AG04450 (cell line): Measurements from ENCODE around the gene ZC3HAV1. TPM values are rescaled to one million over a fixed set of nuclear protein-coding genes. Genes with fewer than 3 reads are reported as not detected.
"Not testable (repeated sequence)": the region's sequence is repeated elsewhere in the genome, so short reads cannot be mapped to it uniquely, and the experiment has no call there.

Source experiments
- CTCF ChIA-PET: fragments of 300-600, 350-600 bp; formaldehyde crosslinking; extraction: SDS; loops from one replicate; lab custom pipeline; 2022; ENCODE audit warnings: antibody characterized with exemption, inconsistent platforms; lab: Charles Lee
- POLR2A ChIA-PET: fragments of 350-600 bp; formaldehyde crosslinking; extraction: SDS; loops from one replicate; lab custom pipeline; 2021; ENCODE audit warnings: antibody characterized with exemption, inconsistent platforms; lab: Yijun Ruan, JAX
- DNase-seq: peaks from one replicate; pipeline ENCODE4 v3.0.0-alpha.2; 2011; ENCODE audit warnings: low read depth, low spot score
- H3K27ac ChIP-seq: one replicate; pipeline ENCODE4 v1.5.1; 2012; ENCODE audit warnings: low read depth, low read length, control low read depth
- H3K27me3 ChIP-seq: one replicate; pipeline ENCODE4 v1.6.0; 2012; ENCODE audit warnings: low read length; ENCODE audit not compliant: control insufficient read depth, insufficient read depth
- H3K4me3 ChIP-seq: 2 replicates; pipeline ENCODE4 v1.5.1; 2011; ENCODE audit warnings: mild to moderate bottlenecking, low read depth, low read length, control low read depth
- H3K9me3 ChIP-seq: 2 replicates; pipeline ENCODE4 v1.5.1; 2012; ENCODE audit warnings: low read length; ENCODE audit not compliant: control insufficient read depth, insufficient read depth
- CTCF ChIP-seq: IDR thresholded peaks from 2 replicates; pipeline ENCODE4 v1.5.1; 2011; ENCODE audit warnings: low read depth, low read length, control low read depth, inconsistent platforms
- polyA plus RNA-seq: library from polyadenylated mRNA; depleted of rRNA; stranded (reverse); fragments of >200 nt; gene quantifications from 2 replicates; pipeline ENCODE4 v1.2.3, GENCODE V29; 2011

ZC3HAV1 gene
- polyA plus RNA-seq, 1 experiment: 25.3 TPM

- peaks cover 34% of the 10 kb centered on the region for H3K27me3 ChIP-seq
- CTCF ChIA-PET: no interaction called here
- TF ChIP-seq CTCF: no peak
- H3K4me3 ChIP-seq: no peak overlapping the region
- no peaks in the 10 kb centered on the region for H3K9me3 ChIP-seq
- H3K27ac ChIP-seq: no peak overlapping the region
- POLR2A ChIA-PET: no interaction called here
- no peak for DNase-seq
These were observed 16.1 kb upstream of the ZC3HAV1 start for GRCh38 chr7:139125657-139126056.

- CTCF ChIA-PET, POLR2A ChIA-PET, H3K9me3 ChIP-seq, H3K27ac ChIP-seq, DNase-seq, H3K4me3 ChIP-seq: not testable (repeated sequence)
- H3K27me3 ChIP-seq: peaks cover 34% of the 10 kb centered on the region
These were observed 15.5 kb upstream of the ZC3HAV1 start for GRCh38 chr7:139124995-139125394.

- H3K27ac ChIP-seq: no peak overlapping the region
- H3K4me3 ChIP-seq: no peak overlapping the region
- CTCF ChIA-PET: no interaction called here
- H3K9me3 ChIP-seq: no peaks in the 10 kb centered on the region
- DNase-seq: no peak
- POLR2A ChIA-PET: no interaction called here
- peaks cover 34% of the 10 kb centered on the region for H3K27me3 ChIP-seq
- no peak for TF ChIP-seq CTCF
These were observed 14.8 kb upstream of the ZC3HAV1 start for GRCh38 chr7:139124084-139124914.

GRCh38 chr7:139119486-139119849 lies 9.9 kb upstream of the ZC3HAV1 start:
- ChIA-PET CTCF (no interaction called here), POLR2A (no interaction called here)
- no peak for TF ChIP-seq CTCF

GRCh38 chr7:139118805-139119485 lies 9.4 kb upstream of the ZC3HAV1 start:
- H3K9me3 ChIP-seq: no peaks in the 10 kb centered on the region
- POLR2A ChIA-PET: no interaction called here
- H3K4me3 ChIP-seq: no peak overlapping the region
- CTCF ChIA-PET: no interaction called here
- DNase-seq: no peak
- no peak overlapping the region for H3K27ac ChIP-seq
- TF ChIP-seq CTCF: no peak
- peaks cover 10% of the 10 kb centered on the region for H3K27me3 ChIP-seq

More at GRCh38 chr7:139119486-139119849, 9.9 kb upstream of the ZC3HAV1 start:
- DNase-seq: no peak
- H3K4me3 ChIP-seq: no peak overlapping the region
- no peaks in the 10 kb centered on the region for H3K9me3 ChIP-seq
- no peak overlapping the region for H3K27ac ChIP-seq
- H3K27me3 ChIP-seq: peaks cover 14% of the 10 kb centered on the region
